GM19351 (cell line): ENCODE measurements around the gene DHTKD1.

Experiments
- ATAC-seq: cut with Tn5 transposase; IDR thresholded peaks from one replicate; pipeline ENCODE4 v1.9.1; 2021; ENCODE audit warnings: mild to moderate bottlenecking, moderate library complexity; ENCODE audit not compliant: unreplicated experiment

DHTKD1 gene

GRCh38 chr10:12068449-12069269 is at the start of gene DHTKD1:
DHTKD1 (plus strand) TSS chr10:12068954; CDS start chr10:12069034, 80 bp downstream.
- ATAC-seq: peak; percentile 94

DNA sequence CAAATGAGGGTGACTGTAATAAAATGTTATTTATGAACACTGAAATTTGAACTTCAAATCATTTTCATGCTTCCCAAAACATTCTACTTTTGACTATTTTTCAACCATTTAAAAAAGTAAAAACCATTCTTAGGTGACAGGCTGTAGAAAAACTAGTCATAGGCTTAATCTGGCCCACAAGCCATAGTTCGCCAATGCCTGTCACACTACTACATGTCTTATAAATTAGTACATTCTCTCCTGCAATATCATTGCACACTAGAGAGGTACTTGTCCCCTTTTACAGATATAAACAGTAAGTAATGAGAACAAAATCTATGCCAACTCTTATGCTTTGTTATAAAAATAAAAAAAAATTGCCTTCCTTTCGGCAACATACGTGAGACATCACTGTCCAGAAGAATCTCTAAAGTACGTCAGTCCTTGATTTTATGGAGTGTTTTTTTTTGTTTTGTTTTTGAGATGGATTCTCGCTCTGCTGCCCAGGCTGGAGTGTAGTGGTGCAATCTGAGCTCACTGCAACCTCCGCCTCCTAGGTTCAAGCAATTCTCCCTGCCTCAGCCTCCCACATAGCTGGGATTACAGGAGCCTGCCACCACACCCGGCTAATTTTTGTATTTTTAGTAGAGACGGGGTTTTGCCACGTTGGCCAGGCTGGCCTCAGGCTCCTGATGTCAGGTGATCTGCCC is 49.3 kb upstream of the DHTKD1 start:
- no peak for ATAC-seq

DNA sequence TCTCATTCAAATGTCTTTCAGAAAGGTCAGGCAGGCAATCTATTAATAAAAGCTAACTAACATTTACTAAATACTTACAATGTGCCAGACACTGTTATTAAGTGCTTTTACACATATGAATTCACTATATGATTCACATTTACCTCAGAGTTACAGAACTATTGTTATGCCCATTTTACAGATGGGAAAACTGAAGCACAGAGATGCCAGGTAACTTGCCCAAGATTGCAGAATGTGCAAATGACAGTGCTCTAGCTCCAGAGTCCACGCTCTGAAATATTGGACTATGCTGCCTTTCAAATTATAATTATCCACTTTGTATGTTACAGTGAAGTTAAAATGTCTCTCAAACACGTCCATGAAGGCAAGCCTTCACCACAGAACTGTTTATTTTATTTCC is 48.2 kb upstream of the DHTKD1 start:
- ATAC-seq: no peak

DNA sequence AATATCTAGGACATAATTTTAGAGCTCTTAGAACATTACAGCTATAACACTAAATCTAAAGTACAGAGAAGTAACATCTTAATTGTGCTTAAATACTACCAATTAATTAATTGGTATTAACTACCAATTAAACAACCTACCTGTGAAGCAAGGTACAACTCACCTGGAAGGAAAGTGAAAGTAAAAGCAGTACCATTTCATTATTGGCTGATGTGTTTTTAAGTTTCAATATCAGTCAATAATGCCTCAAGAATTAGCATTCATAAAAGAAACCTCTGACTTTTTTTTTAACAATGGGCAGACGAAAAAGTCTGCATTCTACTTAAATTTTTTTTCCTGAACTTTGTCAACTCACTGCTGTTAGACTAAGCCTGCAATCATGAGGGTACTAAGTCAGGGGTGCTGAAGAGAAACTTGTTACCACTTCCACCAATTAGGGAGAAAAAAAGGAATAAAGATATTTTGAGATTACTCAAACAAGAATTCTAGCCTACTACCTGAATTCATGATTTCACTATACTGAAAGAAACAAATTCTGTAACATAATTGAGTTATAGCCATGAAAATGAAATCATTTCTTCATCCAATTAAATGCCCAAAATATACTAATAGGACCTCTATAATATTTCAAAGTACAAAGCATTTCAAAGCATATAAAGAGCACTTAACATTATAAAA is 46.0 kb upstream of the DHTKD1 start:
- no peak for ATAC-seq

GRCh38 chr10:12025591-12025990 is 43.2 kb upstream of the DHTKD1 start:
- ATAC-seq: no peak

DNA sequence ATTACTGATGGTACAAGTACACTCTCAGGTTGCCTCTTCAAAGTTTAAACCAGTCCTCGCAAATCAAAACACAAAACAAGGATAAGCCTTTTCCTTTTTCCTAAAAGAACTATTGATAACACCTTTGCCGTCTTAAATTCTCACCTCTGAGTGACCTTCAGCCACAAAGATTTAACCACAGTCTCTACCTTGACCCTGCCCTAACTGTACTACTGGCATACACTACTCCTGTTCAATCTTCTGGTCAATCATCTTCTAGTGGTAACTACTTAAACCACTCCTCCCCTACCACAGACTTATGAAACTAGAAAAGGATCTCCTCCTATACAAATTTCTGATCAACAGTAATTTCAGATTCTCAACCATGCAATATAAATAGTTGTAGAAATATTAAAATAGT is 41.2 kb upstream of the DHTKD1 start:
- no peak for ATAC-seq

DNA sequence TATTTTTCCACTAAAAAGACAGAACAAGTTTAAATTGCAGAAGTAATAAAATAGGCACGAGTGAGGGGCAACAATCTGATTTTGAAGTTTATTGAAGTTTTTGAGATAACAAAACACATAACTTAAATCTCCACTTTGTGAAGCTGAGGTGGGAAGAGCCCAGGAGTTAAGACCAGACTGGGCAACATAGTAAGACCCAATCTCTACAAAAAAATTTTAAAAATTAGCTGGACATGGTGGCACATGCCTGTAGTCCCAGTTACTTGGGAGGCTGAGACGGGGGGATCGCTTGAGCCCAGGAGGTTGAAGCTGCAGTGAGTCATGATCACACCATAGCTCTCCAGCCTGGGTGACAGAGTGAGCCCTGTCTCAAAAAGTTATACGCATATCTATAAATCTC is 37.4 kb upstream of the DHTKD1 start:
- no peak for ATAC-seq

DNA sequence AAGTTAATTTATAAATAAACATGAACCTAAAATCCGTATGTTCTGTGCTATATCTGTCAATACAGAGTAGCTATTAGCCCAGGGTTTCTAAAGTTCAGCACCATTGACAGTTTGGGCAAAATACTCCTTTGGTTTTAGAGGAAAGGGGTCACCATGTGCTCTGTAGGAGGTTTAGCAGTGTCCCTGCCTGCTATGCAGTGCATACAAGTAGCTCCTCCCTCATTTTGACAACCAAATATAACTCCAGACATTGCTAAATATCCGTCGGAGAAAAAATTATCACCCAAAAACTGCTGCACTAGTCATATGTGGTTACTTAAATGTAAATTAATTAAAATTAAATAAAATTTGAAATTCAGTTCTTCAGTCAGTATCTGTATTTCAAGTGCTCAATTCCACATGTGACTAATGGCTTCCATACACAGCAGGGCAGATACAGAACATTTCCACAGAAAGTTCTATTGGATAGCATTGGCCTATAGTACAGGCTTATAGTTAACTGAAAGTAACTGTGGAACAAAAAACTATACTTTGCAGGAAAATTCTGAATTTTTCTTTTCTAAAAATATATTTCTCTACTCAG is 32.6 kb upstream of the DHTKD1 start:
- ATAC-seq: no peak

- peak; percentile 26 for ATAC-seq
Measured at GRCh38 chr10:12041766-12042408, 26.9 kb upstream of the DHTKD1 start.

DNA sequence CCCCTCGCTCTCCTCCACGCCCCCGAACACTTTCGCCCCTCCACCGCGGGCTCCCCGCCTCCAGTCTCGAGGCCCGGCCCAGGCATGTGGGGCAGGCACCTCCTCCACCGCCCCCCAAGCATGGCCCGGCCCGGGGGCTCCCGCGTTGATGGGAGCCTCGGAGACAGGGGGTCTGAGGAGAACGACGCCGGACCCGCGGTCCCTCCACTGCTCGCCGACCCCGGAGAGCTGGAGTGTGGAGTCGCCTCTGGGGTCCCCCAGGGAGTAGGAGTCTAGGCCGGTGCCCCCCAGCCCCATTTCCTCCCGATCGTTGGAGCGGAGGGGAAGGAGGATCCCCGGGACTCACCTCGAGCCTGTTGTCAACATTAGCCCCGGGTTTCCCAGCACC is 26.4 kb upstream of the DHTKD1 start:
- peak; percentile 10 for ATAC-seq

- peak; percentile 48 for ATAC-seq
Measured at GRCh38 chr10:12042797-12043651, 25.7 kb upstream of the DHTKD1 start, which contains the start of gene UPF2. UPF2 (minus strand) TSS chr10:12042809; CDS start chr10:12035423, 7,386 bp downstream.

DNA sequence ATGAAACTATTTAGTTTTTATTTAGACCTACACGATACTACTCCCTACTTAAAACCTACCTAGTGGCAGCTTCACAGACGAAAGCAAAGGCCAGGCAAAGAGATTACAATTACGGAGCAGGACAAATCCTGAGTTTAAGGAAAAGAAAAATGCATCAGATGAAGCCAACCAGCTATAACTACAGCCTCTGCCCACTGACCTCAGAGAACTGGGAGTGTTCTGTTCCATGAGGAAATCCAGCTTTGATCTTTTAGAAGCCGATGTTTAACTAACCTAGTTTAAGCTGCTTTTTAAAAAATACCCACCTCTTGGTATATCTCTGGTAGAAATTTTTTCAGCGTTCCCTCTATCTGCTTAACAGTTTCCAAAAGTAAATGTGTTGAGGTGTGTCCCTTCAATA is 23.2 kb upstream of the DHTKD1 start:
- no peak for ATAC-seq

GRCh38 chr10:12048547-12048946 is 20.2 kb upstream of the DHTKD1 start:
- peak; percentile 22 for ATAC-seq

DNA sequence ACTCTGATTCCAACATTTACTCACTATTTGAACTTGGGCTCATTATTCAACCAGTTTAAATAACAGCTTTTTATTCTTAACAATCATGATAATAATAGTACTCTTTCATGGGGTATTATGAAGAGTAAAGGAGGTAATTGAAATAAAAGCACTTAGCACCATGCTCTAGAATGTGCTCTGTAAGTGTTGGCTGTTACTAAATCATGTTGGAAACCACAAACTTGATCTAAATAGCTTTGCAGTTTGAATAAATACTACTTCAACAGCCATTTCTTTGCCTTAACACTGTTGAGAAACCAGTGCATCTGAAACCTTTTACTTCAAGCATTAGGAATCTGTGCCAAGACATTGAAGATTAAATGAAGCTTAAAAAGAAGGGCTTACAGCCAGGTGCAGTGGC is 18.2 kb upstream of the DHTKD1 start:
- no peak for ATAC-seq

- ATAC-seq: no peak
Measured at GRCh38 chr10:12051241-12051640, 17.5 kb upstream of the DHTKD1 start.

- no peak for ATAC-seq
Measured at GRCh38 chr10:12055732-12056131, 13.0 kb upstream of the DHTKD1 start.

DNA sequence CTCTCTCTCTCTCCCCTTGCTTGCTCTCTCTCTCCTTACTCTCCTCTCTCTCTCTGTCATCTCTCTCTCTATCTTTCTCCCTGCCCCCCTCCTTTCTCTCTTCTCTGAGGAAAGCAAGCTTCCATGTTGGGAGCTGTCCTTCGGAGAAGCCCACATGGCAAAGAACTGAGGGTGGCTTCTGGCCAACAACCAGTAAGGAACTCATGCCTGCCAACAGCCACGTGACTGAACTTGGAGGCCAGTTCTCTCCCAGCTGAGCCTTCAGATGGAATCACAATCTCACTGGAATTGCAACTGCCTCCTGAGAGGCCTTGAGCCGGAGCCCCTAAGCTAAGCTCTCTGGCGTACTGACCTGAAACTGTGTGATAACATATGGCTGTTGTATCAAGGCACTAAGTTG is 12.0 kb upstream of the DHTKD1 start:
- no peak for ATAC-seq

DNA sequence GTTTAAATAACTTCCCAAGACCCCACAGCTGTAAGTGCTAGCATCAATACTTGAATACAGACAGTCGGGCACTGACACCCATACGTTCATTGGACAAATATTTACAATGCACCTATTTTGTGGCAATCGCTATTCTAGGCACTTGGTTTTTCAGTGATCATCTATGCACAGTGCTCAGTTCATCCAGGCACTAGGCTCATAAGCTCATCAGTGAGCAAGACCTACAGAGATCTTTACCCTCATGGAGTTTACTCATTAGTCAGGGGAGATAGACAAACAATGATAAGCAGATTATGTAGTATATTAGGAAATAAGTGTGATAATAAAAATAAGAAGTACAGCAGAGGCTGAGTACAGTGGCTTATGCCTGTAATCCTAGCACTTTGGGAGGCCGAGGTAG is 7.6 kb upstream of the DHTKD1 start:
- ATAC-seq: no peak

DNA sequence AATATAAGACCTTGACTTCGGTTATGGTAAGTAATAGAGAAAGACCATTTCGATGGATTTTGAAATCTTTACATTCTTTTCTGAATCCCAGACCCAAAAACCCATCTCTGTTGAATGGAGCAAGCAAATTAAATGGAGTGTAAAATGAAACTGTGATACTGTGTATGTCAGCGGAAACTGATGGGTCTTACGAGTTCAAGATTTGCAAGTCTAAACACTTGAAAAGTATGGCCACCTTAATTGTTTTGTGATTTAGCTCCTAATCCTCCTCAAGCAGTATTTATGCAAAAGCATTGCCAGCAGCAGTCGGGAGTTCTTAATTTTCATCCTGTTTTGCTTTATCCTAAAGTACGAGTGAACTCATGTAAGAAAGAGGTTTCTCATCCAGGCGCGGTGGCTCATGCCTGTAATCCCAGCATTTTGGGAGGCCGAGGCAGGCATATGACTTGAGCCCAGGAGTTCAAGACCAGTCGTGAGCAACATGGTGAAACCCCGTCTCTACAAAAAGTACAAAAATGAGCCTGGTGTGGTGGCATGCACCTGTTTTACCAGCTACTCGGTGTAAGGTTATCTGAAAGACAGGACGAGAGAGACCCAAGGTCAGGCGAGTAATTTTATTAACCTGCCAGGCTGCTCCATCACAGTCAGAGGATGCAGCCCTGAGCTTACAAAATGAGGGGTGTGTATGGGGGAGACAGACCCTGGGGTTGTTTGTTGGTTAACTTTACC is 5.8 kb upstream of the DHTKD1 start:
- no peak for ATAC-seq
